Measurements from ENCODE around the gene SIGLECL1. TPM values are rescaled to one million over a fixed set of nuclear protein-coding genes. Genes with fewer than 3 reads are reported as not detected.

SIGLECL1 gene
- total RNA-seq, 4 donors from 2014 or later = not detected

DNA sequence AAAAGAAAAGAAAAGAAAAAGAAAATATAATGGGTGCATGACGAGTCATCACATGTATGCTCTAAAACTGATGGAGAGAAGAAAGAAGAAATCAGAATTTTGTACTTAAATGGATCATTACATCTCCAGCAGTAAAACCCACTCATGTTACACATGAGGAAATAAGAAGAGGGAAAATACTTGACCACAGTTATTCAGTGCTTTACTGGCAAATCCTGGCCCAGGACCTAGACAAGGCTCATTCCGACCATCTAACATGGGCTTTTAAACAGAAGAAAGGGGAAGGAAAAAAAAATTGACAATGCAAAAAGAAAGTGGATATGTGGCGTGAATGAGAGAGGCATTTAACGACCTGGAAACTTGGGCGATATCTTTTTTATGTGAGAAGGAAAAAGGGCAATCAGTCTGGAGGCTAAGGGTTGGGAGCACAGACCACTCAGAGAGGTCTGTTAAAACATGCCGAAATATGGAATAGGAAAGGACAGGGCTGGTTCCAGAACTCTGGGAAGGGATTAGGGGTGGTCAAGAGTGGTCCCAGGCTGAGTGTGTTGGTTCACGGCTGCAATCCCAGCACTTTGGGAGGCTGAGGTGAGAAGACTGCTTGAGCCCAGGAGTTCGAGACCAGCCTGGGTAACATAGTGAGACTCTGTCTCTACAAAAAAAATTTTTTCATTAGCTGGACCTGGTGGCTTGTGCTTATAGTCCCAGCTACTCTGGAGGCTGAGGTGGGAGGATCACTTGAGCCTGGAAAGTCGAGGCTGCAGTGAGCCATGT is 1.6 kb downstream of the SIGLECL1 start:
- TF ChIP-seq, protein P1, sequence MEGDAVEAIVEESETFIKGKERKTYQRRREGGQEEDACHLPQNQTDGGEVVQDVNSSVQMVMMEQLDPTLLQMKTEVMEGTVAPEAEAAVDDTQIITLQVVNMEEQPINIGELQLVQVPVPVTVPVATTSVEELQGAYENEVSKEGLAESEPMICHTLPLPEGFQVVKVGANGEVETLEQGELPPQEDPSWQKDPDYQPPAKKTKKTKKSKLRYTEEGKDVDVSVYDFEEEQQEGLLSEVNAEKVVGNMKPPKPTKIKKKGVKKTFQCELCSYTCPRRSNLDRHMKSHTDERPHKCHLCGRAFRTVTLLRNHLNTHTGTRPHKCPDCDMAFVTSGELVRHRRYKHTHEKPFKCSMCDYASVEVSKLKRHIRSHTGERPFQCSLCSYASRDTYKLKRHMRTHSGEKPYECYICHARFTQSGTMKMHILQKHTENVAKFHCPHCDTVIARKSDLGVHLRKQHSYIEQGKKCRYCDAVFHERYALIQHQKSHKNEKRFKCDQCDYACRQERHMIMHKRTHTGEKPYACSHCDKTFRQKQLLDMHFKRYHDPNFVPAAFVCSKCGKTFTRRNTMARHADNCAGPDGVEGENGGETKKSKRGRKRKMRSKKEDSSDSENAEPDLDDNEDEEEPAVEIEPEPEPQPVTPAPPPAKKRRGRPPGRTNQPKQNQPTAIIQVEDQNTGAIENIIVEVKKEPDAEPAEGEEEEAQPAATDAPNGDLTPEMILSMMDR (IDR thresholded peaks at IDR 0.05) = no peak
- DNase-seq (ENCODE audit: low spot score) = no peak
- peak; percentile 54 for ATAC-seq (ENCODE audit: low FRiP score)

DNA sequence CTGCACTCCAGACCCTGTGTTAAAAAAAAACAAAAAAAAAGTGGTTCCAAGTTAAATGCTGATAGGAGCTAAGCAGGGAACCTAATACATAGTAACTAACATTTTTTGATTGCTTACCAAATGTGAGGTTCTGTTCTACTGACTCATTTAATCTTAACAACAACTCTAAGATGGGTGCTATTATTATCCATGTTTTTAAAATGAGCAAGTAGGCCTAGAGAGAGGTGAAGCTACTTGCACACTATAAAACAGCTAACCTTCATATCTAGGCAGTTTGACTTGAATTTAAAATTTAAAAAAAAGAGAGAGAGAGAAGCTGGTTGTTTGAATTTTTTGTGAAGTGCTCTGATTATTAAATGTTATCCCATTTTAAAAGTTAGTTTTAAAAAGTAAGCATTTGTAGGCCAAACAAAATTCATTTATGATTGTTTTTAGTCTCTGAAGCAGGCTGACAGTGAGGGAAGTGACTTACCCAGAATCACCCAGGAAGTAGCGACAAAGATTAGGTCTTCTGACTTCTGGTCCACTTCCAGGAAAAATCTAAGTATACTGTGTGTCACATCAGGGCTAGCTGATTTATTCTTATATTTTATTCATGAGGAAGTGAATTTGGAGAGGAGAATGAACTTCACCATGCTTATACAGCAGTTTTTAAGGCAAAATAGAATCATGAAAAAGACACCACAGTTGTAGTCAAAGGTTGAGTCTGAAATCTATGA is 2.4 kb downstream of the SIGLECL1 start:
- no peak for ATAC-seq (ENCODE audit: low FRiP score)
- DNase-seq (ENCODE audit: low spot score) = no peak
- TF ChIP-seq, protein P1 (IDR thresholded peaks at IDR 0.05) = no peak

DNA sequence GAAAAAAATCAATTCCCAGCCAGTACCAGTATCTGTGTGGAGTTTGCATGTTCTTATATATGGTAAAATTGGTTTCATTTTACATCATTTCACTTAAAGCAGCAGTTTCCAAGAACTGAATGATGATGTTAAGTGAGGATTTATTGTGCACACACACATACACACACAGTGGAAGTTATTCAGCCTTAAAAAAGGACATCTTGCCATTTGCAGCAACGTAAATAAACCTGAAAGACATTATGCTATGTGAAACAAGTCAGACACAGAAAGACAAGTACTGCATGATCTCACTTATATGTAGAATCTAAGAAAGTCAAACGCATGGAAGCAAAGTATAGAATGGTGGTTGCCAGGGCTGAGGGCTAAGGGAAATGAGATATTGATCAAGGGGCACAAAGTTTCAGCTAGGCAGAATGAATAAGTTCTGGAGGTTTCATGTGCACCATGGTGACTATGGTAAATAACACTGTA is 5.3 kb downstream of the SIGLECL1 start:
- TF ChIP-seq, protein P1 (IDR thresholded peaks at IDR 0.05) = no peak
- DNase-seq (ENCODE audit: low spot score) (no peak), ATAC-seq (ENCODE audit: low FRiP score) (no peak)

- DNase-seq (ENCODE audit: low spot score) (no peak), ATAC-seq (ENCODE audit: low FRiP score) (no peak)
- TF ChIP-seq, protein P1 (IDR thresholded peaks at IDR 0.05) = no peak
Observed at GRCh38 chr19:51257471-51257870, 6.6 kb downstream of the SIGLECL1 start.

DNA sequence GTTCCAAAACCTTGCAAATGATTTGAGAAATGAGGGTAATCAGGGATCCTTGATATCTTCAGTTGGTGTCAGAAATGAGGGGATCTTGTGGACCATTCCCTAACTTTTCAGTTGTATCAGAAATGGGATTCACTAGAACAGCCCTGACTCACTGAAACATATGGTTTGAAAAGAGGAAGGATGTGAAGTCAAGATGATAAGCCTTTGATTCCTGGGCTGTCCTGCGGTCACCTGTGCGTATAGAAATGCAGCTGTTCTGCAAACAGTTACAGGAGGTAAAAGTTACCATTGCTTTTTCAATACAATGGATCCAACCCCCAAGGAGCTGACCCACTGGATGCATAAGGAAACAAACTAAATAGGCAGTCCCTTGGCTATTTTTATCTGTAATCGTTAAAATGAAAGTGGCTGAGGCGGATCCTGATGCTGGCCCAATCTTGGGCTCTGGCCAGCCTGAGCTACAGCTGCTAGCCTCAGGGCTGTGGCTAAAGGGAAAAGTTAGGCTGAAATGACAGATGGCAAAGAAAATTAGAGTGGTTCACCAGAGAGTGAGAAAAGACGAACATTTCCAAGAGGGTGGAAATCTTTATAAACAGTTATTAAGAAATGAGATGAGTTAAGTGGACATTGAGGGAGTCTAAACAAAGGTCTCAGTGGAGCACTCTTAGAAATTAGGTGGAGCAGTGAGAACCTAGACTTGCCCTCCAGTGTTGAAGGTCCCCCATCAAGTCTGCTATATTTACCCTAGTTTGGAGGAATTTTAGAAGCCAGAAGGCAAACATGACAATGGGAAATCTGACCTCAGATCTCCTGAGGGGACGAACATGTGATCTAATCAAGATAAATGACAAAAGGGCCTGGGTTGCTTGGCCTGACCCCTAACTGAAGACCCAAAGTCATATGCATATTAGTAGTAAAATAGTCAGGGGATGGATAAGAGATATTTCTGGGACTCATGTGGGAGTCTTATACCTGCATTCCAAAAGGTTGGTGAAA is 7.6 kb downstream of the SIGLECL1 start:
- TF ChIP-seq, protein P1 (IDR thresholded peaks at IDR 0.05) = no peak
- ATAC-seq (ENCODE audit: low FRiP score) (no peak), DNase-seq (ENCODE audit: low spot score) (no peak)

GRCh38 chr19:51259348-51260245 is 8.7 kb downstream of the SIGLECL1 start:
- TF ChIP-seq, protein P1 (IDR thresholded peaks at IDR 0.05) = no peak
- DNase-seq (ENCODE audit: low spot score) (no peak), ATAC-seq (ENCODE audit: low FRiP score) (no peak)
